AG04449 (cell line): Measurements from ENCODE around the gene FAM53B.

Source experiments
- CTCF ChIA-PET: fragments of 350-600 bp; formaldehyde crosslinking; extraction: SDS; loops from one replicate; lab custom pipeline; 2021; ENCODE audit warnings: antibody characterized with exemption; lab: Yijun Ruan, JAX
- POLR2A ChIA-PET: fragments of 400-600, 350-600 bp; formaldehyde crosslinking; extraction: SDS; loops from one replicate; lab custom pipeline; 2020; ENCODE audit warnings: antibody characterized with exemption, inconsistent platforms; lab: Yijun Ruan, JAX
- DNase-seq: peaks from one replicate; pipeline ENCODE4 v3.0.0-alpha.2; 2010; ENCODE audit warnings: low read depth, low spot score
- H3K4me3 ChIP-seq: 2 replicates; pipeline ENCODE4 v1.5.1; 2011; ENCODE audit warnings: low read depth, mild to moderate bottlenecking, control low read depth, low read length
- TF ChIP-seq, protein P1 (sequence below): IDR thresholded peaks from one replicate; pipeline ENCODE4 v1.5.1; 2011; ENCODE audit warnings: mild to moderate bottlenecking, moderate library complexity, low read length, control low read depth, inconsistent platforms; ENCODE audit not compliant: insufficient read depth; ENCODE audit errors: missing control alignments

The FAM53B gene

GRCh38 chr10:124681626-124682552 lies 62.3 kb downstream of the FAM53B start:
- no peak overlapping the region for H3K4me3 ChIP-seq
- TF ChIP-seq, protein P1, sequence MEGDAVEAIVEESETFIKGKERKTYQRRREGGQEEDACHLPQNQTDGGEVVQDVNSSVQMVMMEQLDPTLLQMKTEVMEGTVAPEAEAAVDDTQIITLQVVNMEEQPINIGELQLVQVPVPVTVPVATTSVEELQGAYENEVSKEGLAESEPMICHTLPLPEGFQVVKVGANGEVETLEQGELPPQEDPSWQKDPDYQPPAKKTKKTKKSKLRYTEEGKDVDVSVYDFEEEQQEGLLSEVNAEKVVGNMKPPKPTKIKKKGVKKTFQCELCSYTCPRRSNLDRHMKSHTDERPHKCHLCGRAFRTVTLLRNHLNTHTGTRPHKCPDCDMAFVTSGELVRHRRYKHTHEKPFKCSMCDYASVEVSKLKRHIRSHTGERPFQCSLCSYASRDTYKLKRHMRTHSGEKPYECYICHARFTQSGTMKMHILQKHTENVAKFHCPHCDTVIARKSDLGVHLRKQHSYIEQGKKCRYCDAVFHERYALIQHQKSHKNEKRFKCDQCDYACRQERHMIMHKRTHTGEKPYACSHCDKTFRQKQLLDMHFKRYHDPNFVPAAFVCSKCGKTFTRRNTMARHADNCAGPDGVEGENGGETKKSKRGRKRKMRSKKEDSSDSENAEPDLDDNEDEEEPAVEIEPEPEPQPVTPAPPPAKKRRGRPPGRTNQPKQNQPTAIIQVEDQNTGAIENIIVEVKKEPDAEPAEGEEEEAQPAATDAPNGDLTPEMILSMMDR = no peak
- CTCF ChIA-PET = no interaction called here
- DNase-seq = no peak
- POLR2A ChIA-PET = no interaction called here

- POLR2A ChIA-PET = no interaction called here
- CTCF ChIA-PET = interaction anchor here (0.6 kb wide), 1 partner anchor 16 kb away, joined by 3 read pairs; no protein-coding TSS in a partner anchor
- no peak overlapping the region for H3K4me3 ChIP-seq
- TF ChIP-seq, protein P1 = no peak
- DNase-seq = no peak
Measured at GRCh38 chr10:124681091-124681490, 63.1 kb downstream of the FAM53B start.

- ChIA-PET CTCF (interaction anchor here (0.6 kb wide), 1 partner anchor 16 kb away, joined by 3 read pairs; no protein-coding TSS in a partner anchor), POLR2A (no interaction called here)
- DNase-seq = no peak
- H3K4me3 ChIP-seq = no peak overlapping the region
- TF ChIP-seq, protein P1 = no peak
Measured at GRCh38 chr10:124680675-124681074, 63.5 kb downstream of the FAM53B start.

DNA sequence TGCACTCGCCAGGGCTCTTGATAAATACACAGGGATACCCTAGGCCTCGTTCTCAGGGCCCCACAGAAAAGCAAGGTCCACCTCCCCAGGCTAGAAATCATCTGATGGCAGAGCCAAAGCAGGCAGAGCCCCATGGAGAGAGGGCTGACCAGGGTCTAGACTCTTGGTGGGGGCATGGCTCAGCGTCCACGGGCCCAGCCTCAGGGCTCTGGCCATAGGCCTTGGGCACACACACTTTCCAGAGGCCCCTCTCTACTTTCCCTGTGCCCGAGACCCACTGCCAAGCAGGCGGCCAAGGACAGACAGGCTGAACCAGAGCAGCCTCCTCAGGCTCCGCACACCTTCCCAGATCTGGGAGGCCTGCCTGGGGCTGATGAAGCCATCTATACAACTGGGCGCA lies 64.8 kb downstream of the FAM53B start:
- ChIA-PET CTCF (interaction anchor here (0.7 to 1.2 kb wide), 2 partner anchors 10 to 11 kb away, joined by 3 read pairs; no protein-coding TSS in a partner anchor), POLR2A (no interaction called here)
- H3K4me3 ChIP-seq = no peak overlapping the region

DNA sequence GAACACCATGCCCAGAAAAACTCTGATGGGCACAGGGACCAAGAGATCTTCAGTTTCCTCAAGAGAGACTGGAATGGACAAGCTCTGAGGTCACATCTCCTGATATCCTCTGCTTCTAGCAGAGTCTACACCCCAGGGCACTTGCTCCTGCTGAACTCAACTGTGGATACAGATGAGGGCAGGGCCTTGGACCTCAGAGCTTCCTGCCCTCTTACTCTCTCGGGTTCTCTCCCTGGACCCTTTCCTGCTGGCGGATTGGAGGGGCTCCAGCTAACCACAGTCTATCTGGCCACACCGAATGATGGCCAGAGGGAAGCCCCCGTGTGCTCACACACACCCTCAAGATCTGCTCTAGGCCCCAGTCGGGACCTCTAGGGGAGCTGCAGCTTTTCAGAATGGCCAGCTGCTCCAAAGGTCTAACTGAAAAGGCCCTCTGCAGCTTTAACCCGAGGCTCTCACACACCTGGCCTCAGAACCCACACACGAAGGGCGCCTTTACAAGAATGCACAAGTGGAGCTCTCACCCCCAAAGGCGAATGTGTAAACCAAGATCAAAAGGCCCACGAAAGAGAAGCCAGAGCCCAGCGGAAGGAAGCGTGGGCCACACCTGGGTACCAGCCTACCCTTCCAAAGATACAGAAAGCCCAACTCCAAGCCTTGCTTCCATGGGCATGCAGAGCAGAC lies 65.5 kb downstream of the FAM53B start:
- CTCF ChIA-PET = interaction anchor here (1.2 kb wide), 1 partner anchor 11 kb away, joined by 3 read pairs; no protein-coding TSS in a partner anchor
- TF ChIP-seq, protein P1 = no peak
- H3K4me3 ChIP-seq = no peak overlapping the region
- POLR2A ChIA-PET = no interaction called here
- no peak for DNase-seq

More for the DNA sequence above, 64.8 kb downstream of the FAM53B start:
- TF ChIP-seq, protein P1 = no peak
- no peak for DNase-seq
